Measurements from ENCODE around the gene HCN2. TPM values are rescaled to one million over a fixed set of nuclear protein-coding genes. Genes with fewer than 3 reads are reported as not detected.

The HCN2 gene
- polyA plus RNA-seq, 4 donors, result 0.19 to 0.58 TPM; not detected in 2

DNA sequence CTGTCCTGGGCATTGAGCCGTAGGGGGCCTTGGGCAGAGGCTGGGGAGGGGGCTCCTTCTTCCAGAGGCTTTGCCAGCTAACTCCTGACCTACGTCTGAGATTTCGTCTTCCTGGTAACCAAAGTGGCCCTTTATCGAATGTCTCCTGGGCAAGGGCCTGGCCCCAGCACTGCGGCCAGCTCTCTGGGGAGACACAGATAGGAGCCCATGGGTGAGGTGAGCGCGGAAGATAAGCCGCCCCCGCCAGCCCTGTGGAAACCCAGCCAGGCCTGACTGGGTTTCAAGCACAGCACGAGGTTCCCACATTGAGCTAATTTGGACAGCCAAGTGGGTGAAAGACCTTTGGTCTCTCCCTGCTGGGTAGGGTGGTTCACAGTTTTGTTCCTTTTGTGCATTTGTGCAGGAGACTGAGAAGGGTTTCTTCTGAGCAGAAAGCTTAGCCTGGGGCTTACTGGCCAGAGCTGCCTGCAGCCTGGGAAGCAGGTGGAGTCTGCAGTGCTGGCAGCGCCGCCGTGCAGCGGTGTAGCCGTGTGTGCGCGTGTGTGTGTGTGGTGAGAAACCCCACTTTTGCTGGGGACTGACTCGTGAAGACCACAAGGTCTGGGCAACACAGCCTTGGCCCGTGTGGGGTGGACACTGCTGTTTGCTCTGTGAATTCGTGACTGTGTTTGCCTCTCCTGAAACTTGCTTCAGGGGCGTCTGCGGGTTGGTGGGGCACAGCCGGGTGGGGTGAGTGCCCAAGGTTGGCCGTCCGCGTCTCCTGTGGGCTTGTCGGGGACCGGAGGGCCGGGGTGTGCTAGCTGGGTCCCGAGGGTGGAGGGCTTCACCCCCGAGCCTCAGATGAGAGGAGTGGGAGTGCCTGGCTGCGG, 14.8 kb upstream of the HCN2 start:
- H3K27me3 ChIP-seq (ENCODE audit: control insufficient read depth in 3 of 3, insufficient read depth in 3 of 3, low read length in 3 of 3), result no peaks in the 10 kb centered on the region
- DNase-seq (peak; percentile 42 to 61), FAIRE-seq (no peak)
- WGBS, 3 donors, result 14 to 34% (median 23%) methylated on average over 30 to 32 of the region's 32 CpGs
- peak overlapping the region in 2 of 3 donors; percentile 22 to 32 for H3K4me3 ChIP-seq (ENCODE audit: low read depth in 1 of 3, low read length in 3 of 3)
- peak overlapping the region in 2 of 3 donors; percentile 17 to 58 for H3K27ac ChIP-seq (ENCODE audit: low read depth in 1 of 3, low read length in 2 of 3)
- H3K36me3 ChIP-seq (ENCODE audit: control insufficient read depth in 3 of 3, insufficient read depth in 2 of 3, low read depth in 1 of 3, low read length in 3 of 3), result peaks cover 2 to 43% (median 4%) of the 10 kb centered on the region in 3 donors
- no peaks in the 10 kb centered on the region for H3K9me3 ChIP-seq (ENCODE audit: control insufficient read depth in 2 of 2, insufficient read depth in 1 of 2, low read depth in 1 of 2, low read length in 1 of 2)
- peaks cover 3 to 30% (median 12%) of the 10 kb centered on the region in 3 donors for H3K4me1 ChIP-seq (ENCODE audit: control insufficient read depth in 3 of 3, insufficient read depth in 2 of 3, low read depth in 1 of 3, low read length in 2 of 3)

DNA sequence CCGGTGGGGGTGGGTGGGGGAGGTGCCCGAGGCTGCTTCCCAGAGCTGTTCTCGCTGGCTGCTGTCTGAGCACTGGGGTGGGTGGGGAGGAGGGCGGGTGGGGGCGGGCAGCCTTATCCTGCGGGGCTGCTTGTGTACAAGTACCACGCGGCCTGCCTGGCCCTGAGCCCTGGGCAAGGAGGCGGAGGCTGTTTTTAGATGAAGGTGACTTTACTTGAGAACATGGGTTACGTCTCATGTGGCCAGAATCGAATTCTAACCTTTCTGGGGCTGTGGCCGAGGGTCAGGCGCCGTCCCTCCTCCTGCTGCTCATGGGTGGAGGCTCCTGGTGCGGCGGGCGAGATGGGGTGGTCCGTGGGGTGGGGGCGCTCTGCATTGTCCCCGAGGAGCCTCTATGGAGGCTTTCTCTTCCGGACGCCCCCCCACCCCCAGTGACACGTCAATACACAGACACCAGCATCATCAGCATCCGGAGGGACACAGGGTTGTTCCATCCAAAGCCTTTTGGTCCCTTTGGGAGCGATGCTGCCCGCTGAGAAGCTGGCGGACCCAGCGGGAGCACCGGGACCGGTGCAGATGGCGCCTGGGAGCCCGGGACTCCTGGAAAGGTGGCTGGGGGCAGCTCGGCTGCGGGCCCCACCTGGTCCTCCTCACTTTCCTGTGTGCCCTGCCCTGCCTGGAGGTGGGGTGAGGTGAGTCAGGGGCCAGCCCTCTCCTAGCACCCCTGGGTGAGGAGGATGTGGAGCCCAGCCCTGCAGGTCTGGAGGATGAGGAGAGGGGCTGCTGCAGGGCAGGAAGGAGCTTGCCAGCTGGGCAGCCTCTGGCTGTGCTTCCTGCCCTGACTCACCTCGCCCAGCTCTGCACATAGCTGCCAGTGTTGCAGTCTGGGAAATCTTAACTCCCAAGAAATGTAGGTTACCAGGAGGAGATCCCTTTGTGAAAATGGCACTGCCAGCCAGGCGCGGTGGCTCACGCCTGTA, 13.9 kb upstream of the HCN2 start:
- H3K36me3 ChIP-seq (ENCODE audit: control insufficient read depth in 3 of 3, insufficient read depth in 2 of 3, low read depth in 1 of 3, low read length in 3 of 3), result peaks cover 2 to 51% (median 4%) of the 10 kb centered on the region in 3 donors
- 46 to 58% (median 58%) methylated on average over 29 to 38 of the region's 38 CpGs for WGBS, 3 donors
- H3K9me3 ChIP-seq (ENCODE audit: control insufficient read depth in 2 of 2, insufficient read depth in 1 of 2, low read depth in 1 of 2, low read length in 1 of 2), result no peaks in the 10 kb centered on the region
- H3K4me3 ChIP-seq (ENCODE audit: low read depth in 1 of 3, low read length in 3 of 3), result peak overlapping the region in 2 of 3 donors; percentile 22 to 32
- no peak overlapping the region for H3K27ac ChIP-seq (ENCODE audit: low read depth in 1 of 3, low read length in 2 of 3)
- no peak for DNase-seq
- no peaks in the 10 kb centered on the region for H3K27me3 ChIP-seq (ENCODE audit: control insufficient read depth in 3 of 3, insufficient read depth in 3 of 3, low read length in 3 of 3)
- peaks cover 3 to 30% (median 12%) of the 10 kb centered on the region in 3 donors for H3K4me1 ChIP-seq (ENCODE audit: control insufficient read depth in 3 of 3, insufficient read depth in 2 of 3, low read depth in 1 of 3, low read length in 2 of 3)
- FAIRE-seq, result no peak

DNA sequence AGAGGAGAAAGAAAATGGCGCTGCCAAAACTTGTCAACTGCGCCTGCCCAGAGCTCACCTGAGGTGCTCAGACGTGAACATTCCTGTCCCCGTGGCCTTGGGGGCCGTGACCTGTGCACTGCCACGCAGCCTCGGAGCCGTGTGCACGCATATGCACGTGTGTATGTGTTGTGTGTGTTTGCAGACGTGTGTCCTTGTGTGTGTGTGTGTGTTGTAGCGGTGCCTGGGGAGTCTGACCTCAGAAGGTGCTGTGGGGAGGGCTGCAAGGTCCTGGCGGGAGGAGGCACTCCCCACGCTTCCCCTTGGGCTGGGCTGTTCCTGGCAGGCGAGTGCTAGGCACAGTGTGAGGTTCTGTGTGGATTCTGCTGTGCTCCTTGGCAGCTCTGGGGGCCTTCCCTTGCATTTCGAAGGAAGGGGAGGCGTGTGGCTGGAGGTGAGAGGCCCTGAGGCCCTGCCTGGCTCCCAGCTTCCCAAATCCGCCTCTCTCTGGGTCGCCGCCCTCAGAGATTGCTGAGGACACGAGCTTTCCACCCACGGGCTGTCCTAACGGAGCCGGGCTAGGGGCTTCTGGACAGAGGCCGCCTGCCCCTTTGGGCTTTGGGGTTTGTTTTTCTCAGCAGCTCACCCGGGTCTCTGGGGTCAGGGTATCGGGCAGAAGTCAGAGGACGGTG, 12.8 kb upstream of the HCN2 start:
- H3K4me1 ChIP-seq (ENCODE audit: control insufficient read depth in 3 of 3, insufficient read depth in 2 of 3, low read depth in 1 of 3, low read length in 2 of 3), result peaks cover 3 to 27% (median 12%) of the 10 kb centered on the region in 3 donors
- FAIRE-seq, result no peak
- no peak for DNase-seq
- H3K9me3 ChIP-seq (ENCODE audit: control insufficient read depth in 2 of 2, insufficient read depth in 1 of 2, low read depth in 1 of 2, low read length in 1 of 2), result no peaks in the 10 kb centered on the region
- H3K4me3 ChIP-seq (ENCODE audit: low read depth in 1 of 3, low read length in 3 of 3), result no peak overlapping the region
- H3K36me3 ChIP-seq (ENCODE audit: control insufficient read depth in 3 of 3, insufficient read depth in 2 of 3, low read depth in 1 of 3, low read length in 3 of 3), result peaks cover 9 to 62% (median 11%) of the 10 kb centered on the region in 3 donors
- 83 to 87% (median 86%) methylated on average over 28 of the region's 28 CpGs for WGBS, 3 donors
- no peaks in the 10 kb centered on the region for H3K27me3 ChIP-seq (ENCODE audit: control insufficient read depth in 3 of 3, insufficient read depth in 3 of 3, low read length in 3 of 3)
- H3K27ac ChIP-seq (ENCODE audit: low read depth in 1 of 3, low read length in 2 of 3), result no peak overlapping the region

DNA sequence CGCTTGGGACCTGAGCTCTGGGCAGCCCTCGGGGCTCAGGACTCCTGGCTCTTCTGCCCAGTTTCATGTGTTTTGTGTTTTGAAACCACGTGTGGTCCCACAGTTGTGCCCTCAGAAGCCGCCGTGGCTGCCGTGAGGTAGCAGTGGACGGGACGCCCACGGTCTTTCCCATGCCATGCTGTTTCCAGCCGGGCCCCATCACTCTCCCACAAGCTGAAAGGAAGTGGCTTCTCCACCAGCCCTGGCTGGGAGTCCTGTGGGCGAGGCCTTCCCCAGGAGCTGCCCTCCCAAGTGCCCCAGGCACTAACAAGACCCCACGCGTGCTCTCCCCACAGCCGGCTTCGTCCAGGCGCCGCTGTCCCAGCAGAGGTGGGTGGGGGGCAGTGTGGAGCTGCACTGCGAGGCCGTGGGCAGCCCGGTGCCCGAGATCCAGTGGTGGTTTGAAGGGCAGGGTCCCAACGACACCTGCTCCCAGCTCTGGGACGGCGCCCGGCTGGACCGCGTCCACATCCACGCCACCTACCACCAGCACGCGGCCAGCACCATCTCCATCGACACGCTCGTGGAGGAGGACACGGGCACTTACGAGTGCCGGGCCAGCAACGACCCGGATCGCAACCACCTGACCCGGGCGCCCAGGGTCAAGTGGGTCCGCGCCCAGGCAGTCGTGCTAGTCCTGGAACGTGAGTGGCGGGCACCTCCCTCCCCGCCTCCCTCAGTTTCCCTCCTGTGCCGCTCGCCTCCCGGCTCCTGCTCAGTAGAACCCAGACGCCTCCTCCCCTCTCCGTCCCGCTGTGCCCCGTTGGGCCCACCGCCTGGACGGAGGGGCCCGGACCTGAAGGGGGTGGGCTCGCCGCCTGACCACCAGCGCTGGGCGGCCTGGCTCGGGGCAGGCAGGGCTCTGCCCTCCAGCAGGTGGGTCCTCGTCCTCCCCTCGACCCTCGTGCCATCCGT, 12.0 kb upstream of the HCN2 start:
- H3K4me3 ChIP-seq (ENCODE audit: low read depth in 1 of 3, low read length in 3 of 3), result no peak overlapping the region
- WGBS, 3 donors, result 91% methylated on average over 58 to 66 of the region's 66 CpGs
- H3K27ac ChIP-seq (ENCODE audit: low read depth in 1 of 3, low read length in 2 of 3), result no peak overlapping the region
- DNase-seq, result no peak
- peaks cover 3 to 27% (median 12%) of the 10 kb centered on the region in 3 donors for H3K4me1 ChIP-seq (ENCODE audit: control insufficient read depth in 3 of 3, insufficient read depth in 2 of 3, low read depth in 1 of 3, low read length in 2 of 3)
- FAIRE-seq, result no peak
- H3K9me3 ChIP-seq (ENCODE audit: control insufficient read depth in 2 of 2, insufficient read depth in 1 of 2, low read depth in 1 of 2, low read length in 1 of 2), result no peaks in the 10 kb centered on the region
- no peaks in the 10 kb centered on the region for H3K27me3 ChIP-seq (ENCODE audit: control insufficient read depth in 3 of 3, insufficient read depth in 3 of 3, low read length in 3 of 3)
- peaks cover 12 to 69% (median 13%) of the 10 kb centered on the region in 3 donors for H3K36me3 ChIP-seq (ENCODE audit: control insufficient read depth in 3 of 3, insufficient read depth in 2 of 3, low read depth in 1 of 3, low read length in 3 of 3)

DNA sequence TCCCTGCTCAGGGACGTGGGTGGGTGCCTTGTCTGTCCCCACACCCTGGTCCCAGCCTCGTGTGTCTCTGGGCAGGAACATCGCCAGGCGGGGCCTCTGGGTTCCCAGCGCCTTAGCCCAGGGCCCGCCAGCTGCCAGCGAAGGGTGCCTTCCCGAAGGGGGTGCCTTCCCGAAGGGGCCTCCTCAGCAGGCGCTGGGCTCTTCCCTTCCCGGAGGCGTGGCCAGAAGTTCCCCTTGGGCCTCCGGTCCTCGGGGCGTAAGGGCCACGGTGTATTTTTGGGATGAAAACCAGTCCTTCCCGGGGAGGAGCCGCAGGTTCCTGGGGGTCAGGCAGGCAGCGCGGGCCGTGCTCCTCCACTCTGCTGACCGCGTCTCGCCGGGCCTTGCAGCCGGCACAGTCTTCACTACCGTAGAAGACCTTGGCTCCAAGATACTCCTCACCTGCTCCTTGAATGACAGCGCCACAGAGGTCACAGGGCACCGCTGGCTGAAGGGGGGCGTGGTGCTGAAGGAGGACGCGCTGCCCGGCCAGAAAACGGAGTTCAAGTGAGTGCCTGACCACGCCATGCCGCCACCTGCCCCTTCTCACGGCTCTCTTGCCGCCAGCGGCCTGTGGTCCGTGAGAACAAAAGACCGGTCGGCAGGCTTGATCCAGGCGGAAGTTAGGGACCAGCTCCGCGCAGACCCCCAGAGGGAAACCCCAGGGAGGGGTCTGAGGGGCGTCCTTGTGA, 10.4 kb upstream of the HCN2 start:
- no peaks in the 10 kb centered on the region for H3K27me3 ChIP-seq (ENCODE audit: control insufficient read depth in 3 of 3, insufficient read depth in 3 of 3, low read length in 3 of 3)
- H3K36me3 ChIP-seq (ENCODE audit: control insufficient read depth in 3 of 3, insufficient read depth in 2 of 3, low read depth in 1 of 3, low read length in 3 of 3), result peaks cover 15 to 83% (median 15%) of the 10 kb centered on the region in 3 donors
- no peaks in the 10 kb centered on the region for H3K9me3 ChIP-seq (ENCODE audit: control insufficient read depth in 2 of 2, insufficient read depth in 1 of 2, low read depth in 1 of 2, low read length in 1 of 2)
- H3K4me3 ChIP-seq (ENCODE audit: low read depth in 1 of 3, low read length in 3 of 3), result no peak overlapping the region
- DNase-seq (no peak), FAIRE-seq (no peak)
- WGBS, 3 donors, result 86 to 90% (median 86%) methylated on average over 45 to 46 of the region's 46 CpGs
- H3K27ac ChIP-seq (ENCODE audit: low read depth in 1 of 3, low read length in 2 of 3), result no peak overlapping the region
- peaks cover 3 to 19% (median 12%) of the 10 kb centered on the region in 3 donors for H3K4me1 ChIP-seq (ENCODE audit: control insufficient read depth in 3 of 3, insufficient read depth in 2 of 3, low read depth in 1 of 3, low read length in 2 of 3)

DNA sequence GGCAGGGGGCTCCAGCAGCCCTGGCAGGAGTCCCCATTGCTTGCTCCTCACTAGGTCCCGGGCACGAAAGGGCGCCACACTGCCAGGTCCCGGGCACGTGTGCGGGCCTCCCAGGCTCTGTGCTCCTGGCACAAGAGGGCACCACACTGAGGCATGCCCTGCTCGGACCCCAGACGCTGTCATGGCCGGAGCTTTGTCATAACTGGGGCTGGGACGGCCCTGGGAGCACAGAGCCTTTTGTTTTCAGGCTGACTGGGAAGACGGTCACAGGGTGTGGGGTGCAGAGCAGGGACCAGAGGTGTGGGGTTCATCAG, 9.9 kb upstream of the HCN2 start:
- Histone ChIP-seq H3K9me3 (ENCODE audit: control insufficient read depth in 2 of 2, insufficient read depth in 1 of 2, low read depth in 1 of 2, low read length in 1 of 2) (no peaks in the 10 kb centered on the region), H3K27ac (ENCODE audit: low read depth in 1 of 3, low read length in 2 of 3) (no peak overlapping the region), H3K27me3 (ENCODE audit: control insufficient read depth in 3 of 3, insufficient read depth in 3 of 3, low read length in 3 of 3) (no peaks in the 10 kb centered on the region), H3K36me3 (ENCODE audit: control insufficient read depth in 3 of 3, insufficient read depth in 2 of 3, low read depth in 1 of 3, low read length in 3 of 3) (peaks cover 15 to 78% (median 15%) of the 10 kb centered on the region in 3 donors), H3K4me3 (ENCODE audit: low read depth in 1 of 3, low read length in 3 of 3) (no peak overlapping the region), H3K4me1 (ENCODE audit: control insufficient read depth in 3 of 3, insufficient read depth in 2 of 3, low read depth in 1 of 3, low read length in 2 of 3) (peaks cover 0 to 14% (median 7%) of the 10 kb centered on the region in 3 donors)
- WGBS, 3 donors, result 90 to 95% (median 91%) methylated on average over 6 to 11 of the region's 11 CpGs
- DNase-seq (no peak), FAIRE-seq (no peak)

DNA sequence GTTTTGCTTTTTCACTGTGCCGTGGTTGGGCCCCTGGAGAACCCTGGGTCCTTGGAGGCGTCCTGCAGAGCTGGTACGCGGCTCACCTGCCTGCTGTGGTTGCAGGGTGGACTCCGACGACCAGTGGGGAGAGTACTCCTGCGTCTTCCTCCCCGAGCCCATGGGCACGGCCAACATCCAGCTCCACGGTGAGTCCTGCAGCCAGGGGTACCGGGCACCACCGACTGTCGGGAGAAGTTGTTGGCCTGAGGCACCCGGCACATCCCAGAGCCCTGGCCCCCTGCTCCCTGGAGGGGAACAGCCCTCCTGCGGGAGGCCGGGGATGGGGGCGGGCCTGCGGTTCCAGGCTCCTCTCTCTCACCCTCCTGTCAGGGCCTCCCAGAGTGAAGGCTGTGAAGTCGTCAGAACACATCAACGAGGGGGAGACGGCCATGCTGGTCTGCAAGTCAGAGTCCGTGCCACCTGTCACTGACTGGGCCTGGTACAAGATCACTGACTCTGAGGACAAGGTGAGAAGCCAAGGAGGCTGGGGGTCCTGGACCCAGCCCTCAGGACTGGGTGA, 9.3 kb upstream of the HCN2 start:
- WGBS, 3 donors, result 90 to 93% (median 92%) methylated on average over 21 to 22 of the region's 22 CpGs
- Histone ChIP-seq H3K9me3 (ENCODE audit: control insufficient read depth in 2 of 2, insufficient read depth in 1 of 2, low read depth in 1 of 2, low read length in 1 of 2) (no peaks in the 10 kb centered on the region), H3K27ac (ENCODE audit: low read depth in 1 of 3, low read length in 2 of 3) (no peak overlapping the region), H3K27me3 (ENCODE audit: control insufficient read depth in 3 of 3, insufficient read depth in 3 of 3, low read length in 3 of 3) (no peaks in the 10 kb centered on the region), H3K4me3 (ENCODE audit: low read depth in 1 of 3, low read length in 3 of 3) (no peak overlapping the region), H3K4me1 (ENCODE audit: control insufficient read depth in 3 of 3, insufficient read depth in 2 of 3, low read depth in 1 of 3, low read length in 2 of 3) (peaks cover 0 to 9% (median 3%) of the 10 kb centered on the region in 3 donors), H3K36me3 (ENCODE audit: control insufficient read depth in 3 of 3, insufficient read depth in 2 of 3, low read depth in 1 of 3, low read length in 3 of 3) (peaks cover 15 to 77% (median 15%) of the 10 kb centered on the region in 3 donors)
- DNase-seq (no peak), FAIRE-seq (no peak)
